H9 (cell line): ENCODE data around the gene NCBP3. TPM values are rescaled to one million over a fixed set of nuclear protein-coding genes. Genes with fewer than 3 reads are reported as not detected.

Source experiments
- DNase-seq: peaks from one replicate; pipeline ENCODE4 v3.0.0-alpha.2; 2017
- H2AFZ ChIP-seq: one replicate; pipeline ENCODE4 v1.6.1; 2013; ENCODE audit warnings: mild to moderate bottlenecking, low read length, control low read depth, moderate library complexity
- H2AK5ac ChIP-seq: 2 replicates; pipeline ENCODE4 v1.6.1; 2013; ENCODE audit warnings: low read length, control low read depth, mixed read lengths; ENCODE audit not compliant: insufficient read length
- H2BK120ac ChIP-seq: one replicate; pipeline ENCODE4 v1.6.1; 2013; ENCODE audit warnings: low read depth, mild to moderate bottlenecking, low read length, control low read depth, inconsistent platforms; ENCODE audit not compliant: poor library complexity, severe bottlenecking
- H2BK12ac ChIP-seq: 2 replicates; pipeline ENCODE4 v1.6.1; 2013; ENCODE audit warnings: low read length, control low read depth, mixed read lengths, low read depth; ENCODE audit not compliant: insufficient read length
- H2BK15ac ChIP-seq: 2 replicates; pipeline ENCODE4 v1.6.1; 2013; ENCODE audit warnings: low read depth, low read length, control low read depth
- H2BK20ac ChIP-seq: one replicate; pipeline ENCODE4 v1.6.1; 2013; ENCODE audit warnings: low read depth, mild to moderate bottlenecking, low read length, control low read depth, inconsistent platforms; ENCODE audit not compliant: poor library complexity, severe bottlenecking
- H2BK5ac ChIP-seq: 2 replicates; pipeline ENCODE4 v1.6.1; 2013; ENCODE audit warnings: low read length, control low read depth, mixed read lengths; ENCODE audit not compliant: insufficient read length
- H3K14ac ChIP-seq: 2 replicates; pipeline ENCODE4 v1.6.1; 2013; ENCODE audit warnings: low read length, control low read depth; ENCODE audit not compliant: insufficient read depth
- H3K18ac ChIP-seq: 2 replicates; pipeline ENCODE4 v1.6.1; 2013; ENCODE audit warnings: low read depth, mild to moderate bottlenecking, mixed read lengths, low read length, control low read depth; ENCODE audit not compliant: insufficient read length
- H3K23ac ChIP-seq: 2 replicates; pipeline ENCODE4 v1.6.1; 2013; ENCODE audit warnings: low read length, control low read depth, mixed read lengths, low read depth; ENCODE audit not compliant: insufficient read length
- H3K23me2 ChIP-seq: 2 replicates; pipeline ENCODE4 v1.6.1; 2013; ENCODE audit warnings: low read depth, mild to moderate bottlenecking, mixed read lengths, low read length, control low read depth; ENCODE audit not compliant: insufficient read length, poor library complexity, severe bottlenecking
- H3K27ac ChIP-seq: 2 replicates; pipeline ENCODE4 v1.5.1; 2013; ENCODE audit warnings: low read length, control low read depth, mixed read lengths, low read depth; ENCODE audit not compliant: insufficient read length
- H3K27me3 ChIP-seq: 2 replicates; pipeline ENCODE4 v1.6.1; 2013; ENCODE audit warnings: low read length, control low read depth, inconsistent platforms; ENCODE audit not compliant: insufficient read depth
- H3K4ac ChIP-seq: 2 replicates; pipeline ENCODE4 v1.6.1; 2013; ENCODE audit warnings: low read depth, mild to moderate bottlenecking, control low read depth, inconsistent platforms, low read length, moderate library complexity
- H3K4me1 ChIP-seq: 2 replicates; pipeline ENCODE4 v1.6.1; 2013; ENCODE audit warnings: low read length, control low read depth, inconsistent platforms; ENCODE audit not compliant: insufficient read depth
- H3K4me2 ChIP-seq: 2 replicates; pipeline ENCODE4 v1.6.1; 2013; ENCODE audit warnings: low read length, control low read depth, mixed read lengths; ENCODE audit not compliant: insufficient read length, insufficient read depth
- H3K56ac ChIP-seq: 2 replicates; pipeline ENCODE4 v1.6.1; 2013; ENCODE audit warnings: low read depth, mild to moderate bottlenecking, mixed read lengths, low read length, control low read depth; ENCODE audit not compliant: insufficient read length
- H3K79me1 ChIP-seq: 2 replicates; pipeline ENCODE4 v1.6.1; 2013; ENCODE audit warnings: low read depth, mild to moderate bottlenecking, moderate library complexity, low read length, control low read depth, inconsistent platforms; ENCODE audit not compliant: insufficient read depth, poor library complexity, severe bottlenecking
- H3K79me2 ChIP-seq: 2 replicates; pipeline ENCODE4 v1.6.1; 2013; ENCODE audit warnings: low read length, control low read depth, inconsistent platforms; ENCODE audit not compliant: insufficient read depth
- H3K9ac ChIP-seq: 2 replicates; pipeline ENCODE4 v1.6.1; 2013; ENCODE audit warnings: low read length, control low read depth, mixed read lengths; ENCODE audit not compliant: insufficient read length; ENCODE audit errors: extremely low read depth
- H3K9me3 ChIP-seq: one replicate; pipeline ENCODE4 v1.6.1; 2013; ENCODE audit warnings: low read depth, low read length, inconsistent platforms; ENCODE audit not compliant: control insufficient read depth
- H3T11ph ChIP-seq: one replicate; pipeline ENCODE4 v1.6.1; 2013; ENCODE audit warnings: mild to moderate bottlenecking, low read length, control low read depth, inconsistent platforms
- H4K20me1 ChIP-seq: one replicate; pipeline ENCODE4 v1.6.1; 2013; ENCODE audit not compliant: control insufficient read depth, insufficient read length, insufficient read depth
- H4K5ac ChIP-seq: 2 replicates; pipeline ENCODE4 v1.6.1; 2013; ENCODE audit warnings: low read depth, mild to moderate bottlenecking, mixed read lengths, low read length, control low read depth; ENCODE audit not compliant: insufficient read length
- H4K8ac ChIP-seq: replicated peaks from 2 replicates; pipeline ENCODE4 v1.6.1; 2013; ENCODE audit warnings: low read length, control low read depth, mixed read lengths, low read depth; ENCODE audit not compliant: insufficient read length
- H4K91ac ChIP-seq: 2 replicates; pipeline ENCODE4 v1.6.1; 2013; ENCODE audit warnings: low read depth, mild to moderate bottlenecking, moderate library complexity, mixed read lengths, low read length, control low read depth; ENCODE audit not compliant: insufficient read length
- H3K27ac Mint-ChIP-seq, 3 experiments: 2 replicates in 2 of 3; 3 replicates in 1 of 3; pipeline ENCODE4 v1.8.0; 2020 to 2021; ENCODE audit warnings: mixed read lengths in 3 of 3, mild to moderate bottlenecking in 1 of 3, moderate library complexity in 1 of 3
- H3K27me3 Mint-ChIP-seq: 2 replicates; pipeline ENCODE4 v1.8.0; 2021; ENCODE audit warnings: low read depth, mild to moderate bottlenecking, moderate library complexity, mixed read lengths
- H3K36me3 Mint-ChIP-seq, 3 experiments: 2 replicates in 2 of 3; 3 replicates in 1 of 3; pipeline ENCODE4 v1.8.0; 2020 to 2021; ENCODE audit warnings: low read depth in 3 of 3, mixed read lengths in 3 of 3; ENCODE audit not compliant: insufficient read depth in 1 of 3
- H3K4me1 Mint-ChIP-seq, 2 experiments: 2 replicates each; pipeline ENCODE4 v1.8.0; 2020; ENCODE audit warnings: mixed read lengths in 2 of 2
- H3K4me3 Mint-ChIP-seq, 2 experiments: 2 replicates in 1 of 2; 3 replicates in 1 of 2; pipeline ENCODE4 v1.8.0; 2020 to 2021; ENCODE audit warnings: mild to moderate bottlenecking in 2 of 2, mixed read lengths in 2 of 2, moderate library complexity in 1 of 2
- H3K9me3 Mint-ChIP-seq, 2 experiments: 2 replicates in 1 of 2; 3 replicates in 1 of 2; pipeline ENCODE4 v1.8.0; 2020; ENCODE audit warnings: mild to moderate bottlenecking in 2 of 2, mixed read lengths in 2 of 2, moderate library complexity in 1 of 2
- WGBS: extraction: QIAGEN DNeasy Blood & Tissue Kit; methylation state at CpG from one replicate; pipeline ENCODE4 v1.1.7; 2013; ENCODE audit warnings: missing lambda C conversion rate, low lambda C conversion rate, mixed read lengths; ENCODE audit not compliant: insufficient read length; ENCODE audit errors: extremely low coverage; 5-methylcytosine and 5-hydroxymethylcytosine counted together
- total RNA-seq: library from RNA; stranded (reverse); gene quantifications from 2 replicates; pipeline ENCODE4 v1.2.1, GENCODE V29; 2021
- TF ChIP-seq, protein P1 (sequence below): fragments of 200-600 bp; sonication (generic); conservative IDR thresholded peaks from 3 replicates; pipeline ENCODE4 v1.8.0; 2021; ENCODE audit warnings: antibody characterized with exemption, mild to moderate bottlenecking

The NCBP3 gene
- total RNA-seq, 1 experiment from 2014 or later: 45.7 TPM

DNA sequence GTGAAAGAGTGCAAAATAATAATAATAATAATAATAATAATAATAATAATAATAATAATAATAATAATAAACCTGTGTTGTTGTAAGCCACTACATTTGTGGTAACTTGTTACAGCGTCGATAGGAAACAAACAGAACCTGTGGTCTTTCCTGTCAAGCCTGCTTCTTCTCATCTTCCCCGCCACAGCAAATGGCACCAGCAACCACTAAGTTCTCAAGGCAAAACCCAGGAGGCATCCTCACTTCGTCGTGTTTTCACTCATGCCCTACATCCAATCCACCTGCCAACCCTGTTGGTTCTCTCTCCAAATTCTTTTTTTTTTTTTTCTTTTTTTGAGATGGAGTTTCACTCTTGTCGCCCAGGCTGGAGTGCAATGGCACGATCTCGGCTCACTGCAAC is 79.3 kb downstream of the NCBP3 start:
- no peak overlapping the region for H3K27ac ChIP-seq
- H2BK5ac ChIP-seq: no peak overlapping the region
- H3K4me1 ChIP-seq: no peaks in the 10 kb centered on the region; the same call in 1 of the 2 replicates
- H3K4ac ChIP-seq: no peak overlapping the region
- H3K27me3 Mint-ChIP-seq: no peaks in the 10 kb centered on the region; the same call in 1 of the 2 replicates
- no peak overlapping the region for H3K56ac ChIP-seq
- H3K79me1 ChIP-seq: no peaks in the 10 kb centered on the region
- H3K9me3 Mint-ChIP-seq: peaks cover 2 to 4% of the 10 kb centered on the region in 2 experiments; a peak in 3 of 5 replicates
- no peak overlapping the region for H3K4me3 Mint-ChIP-seq
- H2AK5ac ChIP-seq: no peak overlapping the region
- H2AFZ ChIP-seq: no peak overlapping the region
- H3K23me2 ChIP-seq: no peaks in the 10 kb centered on the region
- no peak overlapping the region for H3K4me2 ChIP-seq
- WGBS: no CpG with 5 or more reads among the region's 8 CpGs
- no peak overlapping the region for H2BK12ac ChIP-seq
- H3K9ac ChIP-seq: no peak overlapping the region
- H4K8ac ChIP-seq: no peak overlapping the region
- no peak for DNase-seq
- no peak overlapping the region for H4K5ac ChIP-seq
- H3K9me3 ChIP-seq: no peaks in the 10 kb centered on the region
- no peak overlapping the region for H3T11ph ChIP-seq
- no peaks in the 10 kb centered on the region for H4K20me1 ChIP-seq
- H2BK20ac ChIP-seq: no peak overlapping the region
- H3K27me3 ChIP-seq: no peaks in the 10 kb centered on the region
- H2BK120ac ChIP-seq: no peak overlapping the region
- no peak overlapping the region for H3K27ac Mint-ChIP-seq
- peaks cover 9 to 15% of the 10 kb centered on the region in 2 experiments for H3K4me1 Mint-ChIP-seq
- TF ChIP-seq, protein P1, sequence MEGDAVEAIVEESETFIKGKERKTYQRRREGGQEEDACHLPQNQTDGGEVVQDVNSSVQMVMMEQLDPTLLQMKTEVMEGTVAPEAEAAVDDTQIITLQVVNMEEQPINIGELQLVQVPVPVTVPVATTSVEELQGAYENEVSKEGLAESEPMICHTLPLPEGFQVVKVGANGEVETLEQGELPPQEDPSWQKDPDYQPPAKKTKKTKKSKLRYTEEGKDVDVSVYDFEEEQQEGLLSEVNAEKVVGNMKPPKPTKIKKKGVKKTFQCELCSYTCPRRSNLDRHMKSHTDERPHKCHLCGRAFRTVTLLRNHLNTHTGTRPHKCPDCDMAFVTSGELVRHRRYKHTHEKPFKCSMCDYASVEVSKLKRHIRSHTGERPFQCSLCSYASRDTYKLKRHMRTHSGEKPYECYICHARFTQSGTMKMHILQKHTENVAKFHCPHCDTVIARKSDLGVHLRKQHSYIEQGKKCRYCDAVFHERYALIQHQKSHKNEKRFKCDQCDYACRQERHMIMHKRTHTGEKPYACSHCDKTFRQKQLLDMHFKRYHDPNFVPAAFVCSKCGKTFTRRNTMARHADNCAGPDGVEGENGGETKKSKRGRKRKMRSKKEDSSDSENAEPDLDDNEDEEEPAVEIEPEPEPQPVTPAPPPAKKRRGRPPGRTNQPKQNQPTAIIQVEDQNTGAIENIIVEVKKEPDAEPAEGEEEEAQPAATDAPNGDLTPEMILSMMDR: no peak
- no peak overlapping the region for H2BK15ac ChIP-seq
- H4K91ac ChIP-seq: no peak overlapping the region
- no peak overlapping the region for H3K23ac ChIP-seq
- H3K14ac ChIP-seq: no peak overlapping the region
- H3K18ac ChIP-seq: no peak overlapping the region
- H3K79me2 ChIP-seq: no peaks in the 10 kb centered on the region
- peaks cover 0 to 5% (median 0%) of the 10 kb centered on the region in 3 experiments; a peak in 2 of 7 replicates for H3K36me3 Mint-ChIP-seq
